ENCODE measurements around the gene JAM2. TPM values are rescaled to one million over a fixed set of nuclear protein-coding genes. Genes with fewer than 3 reads are reported as not detected.
A peak's percentile ranks its signal among the peaks of the same experiment; 100 is the strongest.

The JAM2 gene
- total RNA-seq, 4 donors from 2014 or later: 2.0 to 7.6 (median 4.7) TPM

- Histone ChIP-seq H3K27ac (peak overlapping the region; percentile 79), H3K27me3 (peaks cover 9% of the 10 kb centered on the region), H3K4me1 (peaks cover 23% of the 10 kb centered on the region), H3K9me3 (no peaks in the 10 kb centered on the region), H3K36me3 (no peaks in the 10 kb centered on the region), H3K4me3 (peak overlapping the region; percentile 68)
- WGBS: 0% methylated on average over 23 of the region's 40 CpGs
- DNase-seq (ENCODE audit: low spot score in 2 of 2): peak; percentile 67 to 78
- no peak for TF ChIP-seq CTCF (IDR thresholded peaks at IDR 0.05)
- no peak for TF ChIP-seq EP300 (IDR thresholded peaks at IDR 0.05)
- TF ChIP-seq POLR2A (IDR thresholded peaks at IDR 0.05): no peak
- no peak for TF ChIP-seq POLR2AphosphoS5 (IDR thresholded peaks at IDR 0.05)
Measured at GRCh38 chr21:25639551-25640201, 618 bp downstream of the JAM2 start.

- TF ChIP-seq POLR2A (IDR thresholded peaks at IDR 0.05) (no peak), POLR2AphosphoS5 (IDR thresholded peaks at IDR 0.05) (no peak), EP300 (IDR thresholded peaks at IDR 0.05) (no peak), CTCF (IDR thresholded peaks at IDR 0.05) (no peak)
- Histone ChIP-seq H3K4me3 (peak overlapping the region; percentile 68), H3K36me3 (no peaks in the 10 kb centered on the region), H3K27ac (peak overlapping the region; percentile 79), H3K27me3 (peaks cover 9% of the 10 kb centered on the region), H3K4me1 (peaks cover 23% of the 10 kb centered on the region), H3K9me3 (no peaks in the 10 kb centered on the region)
- DNase-seq (ENCODE audit: low spot score in 2 of 2): peak in 1 of 2 donors; percentile 59
- WGBS: 9% methylated on average over 22 of the region's 27 CpGs
Measured at GRCh38 chr21:25640202-25640942, 1.3 kb downstream of the JAM2 start.

GRCh38 chr21:25640943-25641292 is 1.9 kb downstream of the JAM2 start:
- H3K4me1 ChIP-seq: peaks cover 23% of the 10 kb centered on the region
- DNase-seq (ENCODE audit: low spot score in 2 of 2): no peak
- no peak for TF ChIP-seq CTCF (IDR thresholded peaks at IDR 0.05)
- no peak for TF ChIP-seq EP300 (IDR thresholded peaks at IDR 0.05)
- no peak for TF ChIP-seq POLR2AphosphoS5 (IDR thresholded peaks at IDR 0.05)
- no peak overlapping the region for H3K27ac ChIP-seq
- WGBS: 45% methylated on average over 5 of the region's 5 CpGs
- H3K9me3 ChIP-seq: no peaks in the 10 kb centered on the region
- H3K4me3 ChIP-seq: peak overlapping the region; percentile 68
- H3K36me3 ChIP-seq: no peaks in the 10 kb centered on the region
- peaks cover 9% of the 10 kb centered on the region for H3K27me3 ChIP-seq

- Histone ChIP-seq H3K4me1 (peaks cover 22% of the 10 kb centered on the region), H3K4me3 (no peak overlapping the region), H3K36me3 (no peaks in the 10 kb centered on the region), H3K27ac (no peak overlapping the region), H3K9me3 (no peaks in the 10 kb centered on the region), H3K27me3 (peaks cover 6% of the 10 kb centered on the region)
- 88% methylated on average over 4 of the region's 4 CpGs for WGBS
- DNase-seq (ENCODE audit: low spot score in 2 of 2): no peak
- TF ChIP-seq POLR2AphosphoS5 (IDR thresholded peaks at IDR 0.05) (no peak), CTCF (IDR thresholded peaks at IDR 0.05) (no peak), EP300 (IDR thresholded peaks at IDR 0.05) (no peak), POLR2A (IDR thresholded peaks at IDR 0.05) (no peak)
Measured at GRCh38 chr21:25643486-25643885, 4.4 kb downstream of the JAM2 start.

GRCh38 chr21:25646474-25646873 is 7.4 kb downstream of the JAM2 start:
- 74% methylated on average over 1 of the region's 1 CpG for WGBS
- H3K27me3 ChIP-seq: no peaks in the 10 kb centered on the region
- H3K9me3 ChIP-seq: no peaks in the 10 kb centered on the region
- H3K36me3 ChIP-seq: no peaks in the 10 kb centered on the region
- DNase-seq (ENCODE audit: low spot score in 2 of 2): no peak
- no peaks in the 10 kb centered on the region for H3K4me1 ChIP-seq
- H3K4me3 ChIP-seq: no peak overlapping the region
- TF ChIP-seq POLR2A (IDR thresholded peaks at IDR 0.05) (no peak), EP300 (IDR thresholded peaks at IDR 0.05) (no peak)
- no peak overlapping the region for H3K27ac ChIP-seq
